NCI-H1105 (cell line): ENCODE data around the gene CIB2.

Experiments
- DNase-seq: peaks from one replicate; lab custom pipeline; 2025; lab: John Stamatoyannopoulos, UW

Gene CIB2

DNA sequence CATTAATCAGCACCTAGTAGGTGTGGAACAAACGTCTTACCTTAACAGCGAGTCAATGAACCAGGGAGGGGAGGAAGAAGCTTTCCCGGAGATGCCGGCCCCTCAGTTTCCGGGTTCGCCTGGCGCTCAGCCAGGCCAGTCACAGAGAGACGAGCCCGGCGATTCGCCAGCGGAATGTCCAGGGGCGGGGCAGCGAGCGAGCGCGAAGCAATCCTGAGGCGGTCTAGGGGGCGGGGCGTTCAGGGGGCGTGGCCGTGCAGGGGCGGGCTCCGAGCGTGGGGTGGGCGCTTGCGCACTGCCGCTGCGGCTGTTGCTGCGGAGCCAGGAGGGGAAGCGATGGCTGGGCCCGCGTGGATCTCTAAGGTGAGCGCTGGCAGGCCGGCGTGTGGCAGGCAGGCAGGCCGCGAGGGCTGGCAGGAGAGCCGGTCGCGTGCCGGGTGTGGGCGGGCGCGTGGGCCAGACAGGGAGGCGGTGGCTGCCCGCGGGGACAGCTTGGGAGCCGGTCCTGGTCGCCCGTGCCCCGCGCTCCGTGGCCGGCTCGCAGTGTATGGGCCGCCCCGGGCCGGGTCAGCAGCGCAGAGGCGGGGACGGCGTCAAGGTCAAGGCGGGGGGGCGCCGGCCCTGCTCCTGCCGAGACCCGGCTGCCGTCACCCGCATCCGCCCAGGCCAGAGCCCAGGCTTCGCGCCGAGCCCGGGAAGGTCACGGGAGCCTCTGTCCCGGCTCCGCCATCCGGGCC, 18.0 kb upstream of the CIB2 start, which contains the start of gene IDH3A:
Gene IDH3A (plus strand): TSS at position 295 of the 737 bp plus-strand sequence. CDS start 42 bp downstream, at position 337.
- DNase-seq = peak; percentile 86

DNA sequence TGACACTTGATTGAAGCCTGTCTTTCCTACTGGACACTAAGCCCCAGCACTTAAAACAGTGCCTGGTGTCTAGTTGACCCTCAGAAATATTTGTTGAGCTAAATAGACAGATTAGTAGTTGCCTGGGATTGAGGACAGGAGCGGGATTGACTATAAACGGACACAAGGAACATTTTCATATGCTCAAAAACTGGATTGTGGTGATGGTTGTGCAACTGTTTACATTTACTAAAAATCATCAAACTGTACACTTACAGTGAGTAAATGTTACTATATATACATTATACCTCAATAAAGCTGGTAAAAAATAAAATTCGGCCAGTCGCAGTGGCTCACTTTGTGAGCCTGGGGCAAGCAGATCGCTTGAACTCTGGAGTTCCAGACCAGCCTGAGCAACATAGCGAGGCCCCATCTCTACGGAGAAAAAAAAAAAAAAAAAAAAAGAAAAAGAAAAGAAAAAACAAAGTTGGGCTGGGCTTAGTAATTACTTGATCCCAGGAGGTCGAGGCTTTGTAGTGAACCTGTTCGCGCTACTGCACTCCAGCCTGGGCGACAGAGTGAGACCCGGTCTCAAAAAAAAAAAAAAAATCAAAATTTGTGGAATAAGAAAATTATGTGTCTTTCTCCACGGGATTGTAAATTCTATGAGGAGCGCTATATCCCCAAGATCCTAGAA, 17.3 kb upstream of the CIB2 start:
- no peak for DNase-seq

DNA sequence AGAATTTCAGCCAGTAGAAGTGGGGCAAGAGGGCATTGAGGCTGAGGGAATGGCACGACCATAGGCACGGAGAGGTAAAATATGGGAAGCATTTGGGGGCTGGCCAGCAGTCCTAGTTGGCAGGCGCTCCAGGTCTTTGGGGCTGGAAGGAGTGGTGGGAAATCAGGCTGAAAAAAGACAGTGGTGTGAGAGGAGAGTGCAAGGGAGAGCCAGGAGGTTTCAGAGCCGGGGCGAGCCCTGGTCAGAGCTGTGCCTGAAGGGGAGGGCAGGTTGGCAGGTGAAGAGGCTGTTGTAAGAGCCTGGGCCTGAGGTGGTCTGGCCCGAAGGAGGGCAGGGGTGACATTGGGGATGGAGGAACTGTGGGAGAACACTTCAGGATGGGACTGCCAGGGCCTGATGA, 16.3 kb upstream of the CIB2 start:
- no peak for DNase-seq

DNA sequence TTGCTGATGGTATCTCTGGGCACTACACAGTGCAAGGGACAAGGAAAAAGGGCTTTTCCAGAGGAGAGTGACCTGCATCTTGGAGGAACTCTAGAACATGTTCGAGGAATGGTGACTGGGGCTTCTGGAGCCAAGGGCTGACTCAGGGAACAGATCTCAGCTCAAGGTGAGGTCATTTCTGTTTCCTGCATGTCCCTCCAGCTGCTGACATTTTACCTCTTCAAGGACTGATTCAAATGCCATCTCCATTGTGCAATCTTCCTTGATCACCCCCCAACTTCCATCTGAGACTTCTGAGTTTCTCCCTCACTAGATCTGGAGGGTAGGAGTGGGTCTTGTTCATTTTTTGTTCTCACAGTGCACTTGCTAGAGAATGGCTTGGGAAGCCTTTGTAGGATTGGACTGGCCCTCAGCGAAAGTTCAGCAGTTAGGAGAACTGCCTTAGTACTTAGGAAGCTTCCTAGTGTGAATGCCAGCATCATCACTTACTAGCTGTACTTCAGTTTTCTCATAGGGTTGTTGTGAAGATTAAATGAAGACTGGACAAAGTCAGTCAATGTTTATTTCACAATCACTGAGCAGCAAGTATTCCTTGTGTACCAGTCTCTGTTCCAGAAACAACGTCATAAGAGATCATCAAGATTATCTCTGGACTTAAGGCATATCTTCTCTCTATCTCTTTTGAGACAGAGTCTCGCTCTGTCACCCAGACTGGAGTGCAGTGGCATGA, 15.3 kb upstream of the CIB2 start:
- no peak for DNase-seq

DNA sequence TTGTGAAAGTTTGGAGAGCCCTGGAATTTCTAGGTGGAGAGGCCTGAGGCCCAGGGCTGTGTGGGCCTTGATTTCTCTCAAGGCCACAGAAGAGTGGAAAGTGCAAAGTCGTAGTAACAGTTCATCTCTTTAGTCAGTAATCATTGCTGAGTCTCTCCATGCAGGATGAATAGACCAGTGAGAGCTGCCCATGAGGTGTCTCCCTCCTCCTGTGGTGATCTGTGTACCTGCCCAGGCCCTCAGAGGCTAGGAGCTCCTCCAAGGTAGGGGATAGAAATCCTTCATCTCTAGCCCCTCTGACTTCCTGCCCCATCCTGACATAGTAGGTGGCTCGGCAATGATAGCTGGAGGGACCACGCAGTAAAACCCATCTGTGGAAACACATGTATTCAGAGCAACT, 11.1 kb upstream of the CIB2 start:
- no peak for DNase-seq

DNA sequence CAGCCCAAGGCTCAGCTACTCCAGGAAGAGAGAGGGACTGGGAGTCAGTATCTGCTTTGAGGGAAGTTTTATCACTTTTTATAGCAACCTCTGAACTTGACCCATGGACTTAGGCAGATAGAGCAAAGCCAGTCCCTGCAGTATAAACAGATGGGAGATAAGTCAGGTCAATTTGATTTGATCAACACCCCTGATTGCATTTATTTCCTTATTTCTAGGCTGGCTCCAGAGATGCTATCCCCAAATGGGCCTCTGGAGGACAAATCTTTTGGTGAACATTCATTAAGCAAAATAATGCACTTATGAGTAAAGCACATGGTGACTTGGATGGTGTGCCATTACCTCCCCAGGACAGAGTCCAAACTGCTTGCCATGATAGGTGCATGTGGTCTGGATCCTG, 9.0 kb upstream of the CIB2 start:
- no peak for DNase-seq

DNA sequence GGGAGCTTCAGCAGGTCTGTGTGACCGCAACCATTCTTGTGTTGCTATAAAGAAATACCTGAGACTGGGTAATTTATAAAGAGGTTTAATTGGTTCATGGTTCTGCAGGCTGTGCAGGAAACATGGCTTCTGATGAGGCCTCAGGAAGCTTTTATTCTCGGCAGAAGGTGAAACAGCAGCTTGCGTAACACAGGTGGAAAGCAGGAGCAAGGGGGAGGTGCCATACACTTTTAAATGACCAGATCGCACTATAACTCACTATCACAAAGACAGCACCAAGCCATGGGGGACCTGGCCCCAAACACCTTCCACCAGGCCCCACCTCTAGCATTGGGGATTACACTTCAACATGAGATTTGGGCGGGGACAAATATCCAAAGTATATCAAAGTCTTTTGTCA, 8.3 kb upstream of the CIB2 start:
- DNase-seq = no peak

DNA sequence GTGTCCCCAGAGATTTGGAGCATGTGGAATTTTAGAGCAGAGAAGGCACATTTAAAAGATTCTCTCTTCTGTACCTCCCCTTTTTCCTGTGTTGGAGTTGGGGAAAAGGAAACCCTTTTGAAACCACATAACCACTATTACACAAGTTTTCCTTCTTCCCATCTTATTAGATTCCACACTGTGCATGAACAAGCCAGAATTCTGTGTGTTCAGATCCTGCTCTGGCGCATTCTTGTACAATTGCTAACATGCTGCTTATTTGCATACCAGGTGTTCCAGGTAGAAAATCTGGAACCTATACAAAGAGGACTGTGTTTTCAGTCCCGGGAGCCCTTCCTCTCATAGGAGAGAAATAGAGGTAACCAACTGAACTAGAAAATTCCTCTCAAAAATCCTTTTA, 2.6 kb upstream of the CIB2 start:
- DNase-seq = no peak

DNA sequence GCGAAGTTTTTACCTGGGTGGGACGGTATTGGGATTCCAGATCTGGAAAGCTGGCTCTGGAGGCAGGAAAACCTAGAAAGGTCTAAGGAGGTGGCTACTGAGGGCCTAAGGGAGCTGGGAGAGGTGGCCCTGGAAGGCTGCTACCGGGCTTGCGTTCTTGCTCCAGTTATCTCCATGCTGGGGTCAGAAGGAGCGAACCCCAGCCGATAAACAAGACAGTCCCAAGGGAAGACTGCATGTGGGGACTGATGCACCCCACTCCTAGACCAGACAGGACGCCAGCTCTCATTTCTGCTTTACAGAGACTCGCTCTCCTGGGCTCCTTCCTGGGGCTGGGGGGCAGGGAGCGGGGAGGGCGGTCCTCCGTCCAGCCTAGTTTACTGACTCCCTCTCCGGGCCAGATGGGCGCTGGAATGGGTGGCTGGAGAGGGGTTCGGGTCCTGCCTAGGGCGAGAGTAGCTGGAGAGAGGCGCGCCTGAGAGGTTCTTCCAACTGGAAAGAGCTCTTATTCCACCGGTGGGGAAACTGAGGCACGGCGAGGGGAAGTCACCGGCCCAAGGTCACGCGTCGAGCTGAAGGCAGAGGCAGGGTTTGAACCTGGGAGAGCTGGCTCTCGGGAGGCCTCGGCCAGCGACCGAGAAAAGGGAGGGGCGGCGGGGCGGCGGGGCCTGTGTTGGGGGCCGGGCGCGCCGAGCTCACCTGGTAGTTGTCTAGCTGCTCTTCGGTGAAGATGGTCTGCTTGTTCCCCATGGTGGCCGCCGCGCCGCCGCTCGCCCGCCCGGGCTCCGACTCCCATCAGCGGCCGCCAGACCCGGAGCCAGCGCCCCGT, 565 bp downstream of the CIB2 start:
- DNase-seq = no peak

DNA sequence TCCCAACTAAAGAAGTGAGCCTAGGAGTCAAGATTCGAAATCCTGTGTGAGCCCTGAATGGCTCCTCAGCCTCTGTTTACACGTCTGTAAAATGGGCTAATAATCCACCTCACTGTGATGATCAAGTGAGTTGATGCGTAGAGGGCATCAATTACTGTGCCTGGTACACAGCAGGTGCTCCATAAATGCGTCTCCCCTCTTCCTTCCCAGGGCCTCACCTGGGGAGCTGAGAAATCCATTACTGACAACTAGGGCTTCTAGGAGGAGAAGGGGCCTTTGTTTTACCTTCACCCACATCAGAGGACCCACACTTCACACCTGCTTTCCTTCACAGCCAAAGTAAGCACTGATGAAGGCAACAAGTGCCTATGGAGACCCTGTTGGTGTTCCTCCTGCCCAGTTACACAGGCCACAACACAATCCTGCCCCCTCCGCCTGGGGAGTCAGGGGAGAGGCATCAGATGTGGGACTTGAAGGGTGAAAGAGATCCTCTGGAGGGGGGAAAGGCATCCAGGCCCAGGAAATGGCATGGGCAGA, 1.4 kb downstream of the CIB2 start:
- no peak for DNase-seq

DNA sequence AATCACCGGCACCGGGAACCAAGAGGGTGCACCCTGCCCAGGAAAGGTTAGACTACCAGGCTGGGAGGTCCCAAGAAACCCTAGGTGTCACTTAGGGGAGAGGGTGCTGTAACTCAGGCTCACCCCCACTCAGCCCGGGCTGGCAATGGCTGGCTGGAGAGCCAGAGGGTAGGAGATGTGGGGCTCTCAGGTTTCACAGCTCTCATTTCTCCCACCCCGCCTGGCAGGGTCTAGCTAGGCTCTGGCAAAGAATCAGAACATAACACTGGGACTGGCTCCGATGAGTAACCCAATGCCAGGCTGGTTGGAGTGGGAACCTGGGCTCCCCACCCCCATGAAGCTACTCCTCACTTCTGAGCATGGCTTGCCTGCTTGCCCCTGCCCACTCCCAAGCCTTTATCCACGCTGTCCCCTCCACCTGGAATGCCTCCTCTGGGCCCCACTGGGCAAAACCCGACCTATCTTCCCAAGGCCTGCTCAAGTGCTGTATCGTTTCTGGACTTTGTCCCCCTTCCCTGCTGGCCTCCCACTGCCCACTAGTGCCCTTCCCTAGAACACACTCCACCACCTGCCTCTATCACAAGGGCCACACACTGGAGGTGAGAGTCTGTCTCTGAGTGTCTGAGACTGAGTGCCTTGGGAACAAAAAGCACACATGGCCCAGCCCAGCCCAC, 2.0 kb downstream of the CIB2 start:
- DNase-seq = no peak

DNA sequence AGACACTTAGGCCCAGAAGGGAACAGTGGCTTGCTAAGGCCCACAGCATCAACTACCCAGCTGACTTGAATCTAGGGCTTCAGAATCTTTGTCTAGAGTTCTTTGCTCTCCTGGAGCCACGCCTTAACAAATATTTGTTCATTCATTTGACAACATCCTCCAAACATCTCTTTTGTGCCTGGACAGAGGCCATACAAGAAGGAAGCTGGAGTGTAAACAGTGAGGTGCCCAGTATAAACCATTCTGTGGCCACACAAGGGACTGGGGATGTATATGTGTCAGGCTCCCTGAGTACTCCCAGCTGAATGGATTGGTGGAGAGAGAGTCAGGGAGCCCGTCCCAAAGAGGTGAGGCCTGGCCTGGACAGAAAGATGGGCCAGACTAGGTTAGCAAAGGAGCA, 3.4 kb downstream of the CIB2 start:
- no peak for DNase-seq

DNA sequence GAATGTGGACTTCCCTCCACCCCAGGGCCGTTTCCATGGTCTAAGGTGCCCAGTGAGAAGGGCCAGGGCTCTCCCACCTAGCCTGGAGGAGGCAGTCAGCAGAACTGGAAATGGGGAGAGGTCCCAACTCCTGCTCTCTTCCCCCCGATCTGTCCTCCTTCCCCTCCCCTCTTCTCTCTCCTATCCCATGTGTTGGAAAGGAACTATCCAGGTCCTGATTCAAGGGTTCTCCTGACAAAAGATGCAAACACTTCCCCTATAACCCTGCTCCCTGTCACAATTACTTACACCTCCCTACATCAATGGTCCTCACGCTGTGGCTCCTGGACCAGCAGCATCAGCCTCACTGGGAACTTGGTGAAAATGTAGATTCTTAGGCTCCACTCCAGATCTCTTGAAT, 6.0 kb downstream of the CIB2 start:
- no peak for DNase-seq

DNA sequence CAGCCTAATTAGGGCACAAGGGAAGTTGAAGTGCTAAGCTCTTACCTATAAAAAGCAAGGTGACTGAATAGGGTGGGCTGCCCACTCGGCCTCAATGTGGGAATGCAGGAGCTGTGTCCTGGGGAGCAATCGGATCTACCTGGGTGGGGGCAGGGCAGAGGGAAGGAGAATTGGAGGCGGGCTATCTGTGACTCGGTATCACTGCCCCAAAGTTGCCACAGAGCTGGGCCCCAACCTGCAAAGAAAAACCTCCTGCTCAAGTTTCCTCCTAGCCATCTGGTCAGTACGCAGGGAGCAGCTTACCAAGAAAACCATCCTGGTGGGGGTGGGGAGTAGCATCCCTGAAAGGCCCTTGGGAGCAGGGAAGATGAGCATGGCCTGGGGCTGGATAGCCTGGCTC, 10.7 kb downstream of the CIB2 start:
- DNase-seq = no peak

DNA sequence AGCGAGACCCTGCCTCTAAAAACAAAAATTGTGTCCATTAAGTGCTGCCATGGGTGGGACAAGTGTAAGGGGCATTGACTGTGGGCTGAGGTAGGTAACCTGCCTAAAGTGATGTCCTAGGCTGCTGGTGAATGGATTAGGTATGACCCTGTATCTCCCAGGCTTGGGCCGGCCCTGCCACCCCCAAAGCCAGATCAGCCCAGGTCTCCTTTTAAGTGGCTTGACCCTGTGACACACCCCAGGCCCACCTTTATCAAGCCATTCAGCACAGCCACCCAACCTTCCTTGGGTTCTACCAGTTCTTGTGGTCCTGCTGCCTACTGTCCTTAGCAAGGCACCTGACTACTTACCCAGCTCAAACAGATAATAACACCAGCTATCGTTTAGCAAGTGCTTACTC, 18.7 kb downstream of the CIB2 start:
- DNase-seq = no peak

DNA sequence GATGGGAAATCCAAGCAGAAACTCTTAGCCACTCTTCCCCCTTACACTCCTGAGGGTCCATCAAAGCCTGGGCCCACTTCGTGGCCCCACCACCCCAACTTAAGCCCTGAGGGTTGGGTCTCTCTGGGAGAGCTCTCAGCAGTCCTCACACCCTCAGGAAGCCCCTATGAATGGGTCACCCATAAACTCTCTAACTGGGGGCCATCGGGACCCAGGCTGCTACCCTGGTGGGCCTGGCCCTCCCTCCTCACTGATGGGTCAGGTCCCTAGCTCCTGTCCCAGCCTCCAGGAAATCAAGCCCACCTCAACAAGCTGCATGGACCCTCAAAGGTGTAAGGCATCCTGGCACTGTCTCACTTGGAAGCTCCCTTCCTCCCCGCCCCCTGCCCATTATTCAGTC, 19.5 kb downstream of the CIB2 start:
- DNase-seq = no peak

DNA sequence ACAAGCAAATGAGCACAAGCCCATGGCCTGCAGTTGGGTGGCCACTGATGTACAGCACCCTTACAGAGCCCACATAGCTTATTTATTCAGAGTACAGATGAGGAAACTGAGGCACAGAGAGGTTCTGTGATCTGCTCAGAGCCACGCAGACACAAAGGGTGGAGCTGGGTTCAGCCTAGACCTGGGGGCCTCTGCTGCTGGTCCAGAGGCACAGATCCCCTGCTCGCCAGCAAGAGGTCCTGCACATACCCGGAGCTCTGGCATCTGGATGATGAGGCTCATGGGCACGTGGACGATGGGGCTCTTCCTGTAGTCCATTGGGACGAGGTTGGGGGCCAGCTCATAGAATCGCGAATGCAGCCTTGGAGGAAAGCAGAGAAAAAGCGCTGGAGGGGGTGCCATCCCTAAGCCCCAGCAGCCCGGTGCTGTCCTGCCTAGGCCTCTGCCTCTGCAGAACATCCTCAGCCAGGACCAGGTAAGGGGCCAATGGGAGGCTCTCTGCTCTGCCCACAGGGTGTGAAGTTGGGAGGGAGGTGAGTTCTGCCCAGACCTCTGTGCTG, 20.2 kb downstream of the CIB2 start:
- DNase-seq = no peak

DNA sequence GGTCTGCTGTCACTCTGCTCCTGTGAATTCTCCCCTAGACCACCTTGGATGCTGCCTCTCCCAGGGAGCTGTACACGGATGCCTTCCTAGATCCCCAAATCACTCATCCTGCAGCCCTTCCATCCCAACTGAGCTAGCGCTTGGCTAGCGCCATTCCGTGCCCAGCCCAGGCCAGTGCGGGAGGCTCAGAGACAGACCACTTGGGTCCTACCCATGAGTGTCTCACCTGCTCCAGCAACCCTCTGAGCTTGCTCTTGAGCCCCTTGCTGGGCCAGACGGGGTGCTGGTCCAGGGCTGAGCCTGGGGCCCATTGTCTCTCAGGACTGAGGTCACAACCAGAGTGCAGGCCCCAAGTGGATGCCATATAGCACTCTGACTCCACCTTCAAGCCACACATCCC, 21.1 kb downstream of the CIB2 start:
- DNase-seq = no peak

DNA sequence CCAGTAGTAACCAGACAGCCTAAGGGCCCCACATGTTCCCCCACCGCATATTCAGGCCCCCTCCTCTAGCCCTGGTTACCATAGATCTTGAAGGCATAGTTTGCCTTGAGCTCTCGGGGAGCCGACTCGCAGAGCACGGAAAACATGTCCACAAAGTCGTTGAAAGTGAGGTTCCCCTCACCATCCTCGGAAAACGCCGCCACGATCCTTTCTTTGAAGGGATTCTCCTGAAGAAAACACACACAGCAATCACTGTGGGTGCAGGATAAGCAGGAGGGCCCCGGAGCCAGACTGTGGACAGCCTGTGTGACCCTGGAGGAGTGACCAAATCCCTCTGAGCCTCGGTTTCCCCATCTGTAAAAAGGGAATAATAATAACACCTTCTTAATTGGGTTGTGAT, 22.1 kb downstream of the CIB2 start:
- no peak for DNase-seq

DNA sequence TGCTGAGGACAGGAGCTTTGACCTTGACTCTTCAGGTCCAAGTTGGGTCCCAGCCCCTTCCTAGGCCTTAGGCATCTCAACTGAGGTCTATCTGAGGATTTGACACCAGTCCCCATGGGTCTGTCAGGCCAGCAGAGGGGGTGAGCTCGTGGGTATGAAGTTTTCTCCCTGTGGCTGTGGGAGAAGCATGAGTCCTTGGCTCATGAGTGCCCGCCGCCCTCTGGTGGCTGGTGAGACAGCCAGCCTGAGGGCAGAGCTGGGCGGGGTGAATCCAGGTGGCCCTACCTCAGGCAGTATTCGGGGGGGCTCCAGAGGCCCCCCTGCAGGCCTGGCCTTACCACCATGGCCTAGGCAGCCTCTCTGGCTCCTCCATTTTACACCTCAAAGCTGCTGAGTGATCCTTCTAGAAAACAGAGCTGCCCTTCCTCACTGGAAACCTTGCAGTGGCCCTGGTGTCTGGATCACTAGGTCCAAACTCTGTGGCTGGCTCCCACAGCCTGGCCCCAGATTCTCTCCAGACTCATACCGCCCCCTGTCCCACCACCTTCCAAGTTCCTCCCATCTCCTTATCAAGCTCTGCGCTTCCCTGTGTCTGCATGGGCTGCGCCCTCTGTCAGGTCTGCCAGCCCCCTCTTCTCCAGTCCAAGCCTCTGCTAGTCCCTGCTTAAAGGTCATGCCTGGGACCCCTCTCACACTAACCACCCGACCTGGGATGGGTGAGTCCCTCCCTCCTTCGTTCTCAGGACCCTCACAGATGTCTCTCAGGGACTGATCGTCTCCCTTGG, 22.8 kb downstream of the CIB2 start:
- DNase-seq = peak; percentile 28
